ACC112 (cell line): ENCODE measurements around the gene SRGAP3.

Experiments
- H2AFZ ChIP-seq: fragments of 200-600 bp; sonication (generic); one replicate; pipeline ENCODE4 v1.6.0; 2017; ENCODE audit warnings: antibody characterized with exemption, low read length; ENCODE audit not compliant: unreplicated experiment
- H3K27ac ChIP-seq: fragments of 200-600 bp; sonication (generic); 2 replicates; pipeline ENCODE4 v1.5.1; 2014; ENCODE audit warnings: low read depth, mild to moderate bottlenecking, antibody characterized with exemption, low read length, moderate library complexity
- H3K27me3 ChIP-seq: fragments of 200-600 bp; sonication (generic); 2 replicates; pipeline ENCODE4 v1.6.1; 2014; ENCODE audit warnings: mild to moderate bottlenecking, antibody characterized with exemption, low read length, moderate library complexity, mixed read lengths; ENCODE audit not compliant: insufficient read depth
- H3K36me3 ChIP-seq: fragments of 200-600 bp; sonication (generic); 2 replicates; pipeline ENCODE4 v1.6.1; 2016; ENCODE audit warnings: mild to moderate bottlenecking, antibody characterized with exemption, low read length, moderate library complexity, mixed read lengths; ENCODE audit not compliant: insufficient read depth
- H3K4me1 ChIP-seq: fragments of 200-600 bp; sonication (generic); one replicate; pipeline ENCODE4 v1.6.1; 2016; ENCODE audit warnings: low read length, mixed read lengths; ENCODE audit not compliant: insufficient read depth, unreplicated experiment, control insufficient read depth
- H3K4me3 ChIP-seq: fragments of 200-600 bp; sonication (generic); 2 replicates; pipeline ENCODE4 v1.5.1; 2014; ENCODE audit warnings: mild to moderate bottlenecking, low read depth, low read length
- H3K79me2 ChIP-seq: fragments of 200-600 bp; sonication (generic); one replicate; pipeline ENCODE4 v1.6.0; 2016; ENCODE audit warnings: low read length; ENCODE audit not compliant: control insufficient read depth, unreplicated experiment, insufficient read depth

SRGAP3 gene

DNA sequence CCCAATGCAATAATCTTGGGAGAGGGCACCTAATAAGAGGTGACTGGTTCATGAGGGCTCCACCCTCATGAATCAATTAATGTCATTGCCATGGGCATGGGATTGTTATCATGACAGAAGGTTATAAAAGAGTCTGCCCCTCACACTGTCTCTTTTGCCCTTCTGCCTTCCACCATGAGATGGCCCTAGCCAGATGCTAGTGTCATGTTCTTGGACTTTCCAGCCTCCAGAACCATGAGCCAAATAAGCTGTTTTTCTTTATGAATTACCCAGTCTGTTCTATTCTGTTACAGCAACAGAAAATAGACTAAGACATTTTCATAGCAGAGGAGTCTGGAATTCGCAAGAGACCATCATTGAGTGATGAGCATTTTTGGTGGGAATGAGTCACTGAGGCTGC lies 270.2 kb downstream of the SRGAP3 start:
- H3K4me3 ChIP-seq, result no peak overlapping the region
- H3K27me3 ChIP-seq, result peaks cover 54% of the 10 kb centered on the region
- H3K79me2 ChIP-seq, result no peaks in the 10 kb centered on the region
- no peak overlapping the region for H2AFZ ChIP-seq
- H3K4me1 ChIP-seq, result no peaks in the 10 kb centered on the region
- H3K36me3 ChIP-seq, result no peaks in the 10 kb centered on the region
- H3K27ac ChIP-seq, result no peak overlapping the region

- Histone ChIP-seq H3K27me3 (peaks cover 54% of the 10 kb centered on the region), H2AFZ (no peak overlapping the region), H3K79me2 (no peaks in the 10 kb centered on the region), H3K27ac (no peak overlapping the region), H3K4me3 (no peak overlapping the region), H3K4me1 (no peaks in the 10 kb centered on the region), H3K36me3 (no peaks in the 10 kb centered on the region)
Measured at GRCh38 chr3:8978551-8978950, 270.9 kb downstream of the SRGAP3 start.

DNA sequence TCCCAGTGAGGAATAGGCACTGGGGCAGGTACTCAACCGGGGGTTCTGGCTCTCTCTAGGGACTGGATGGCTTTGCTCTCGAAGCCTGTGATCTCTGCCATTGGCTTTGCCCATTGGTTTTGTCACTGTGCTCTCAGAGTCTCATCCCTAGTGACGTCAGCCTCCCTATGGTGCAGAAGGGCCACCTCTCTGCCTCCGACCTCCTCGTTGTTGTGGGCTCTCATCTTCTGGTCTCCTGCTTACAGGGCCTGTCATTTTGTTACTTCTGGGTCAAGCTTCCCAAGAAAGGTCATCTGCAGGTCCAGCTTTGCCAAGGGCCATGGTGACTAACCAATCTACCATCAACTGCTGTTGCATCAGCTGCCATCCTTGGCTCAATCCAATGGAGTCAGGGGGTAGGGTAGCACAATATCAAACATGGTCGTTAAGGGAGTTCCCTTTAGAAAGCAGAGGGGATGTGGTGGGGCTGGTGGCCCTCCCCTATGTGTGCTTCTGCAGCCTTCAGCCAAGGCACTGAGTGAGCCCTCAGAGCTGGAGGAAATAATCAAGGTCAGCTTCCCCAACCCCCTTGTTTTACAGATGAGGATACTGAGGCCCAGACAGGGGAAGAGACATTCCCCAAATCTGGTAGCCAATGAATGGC lies 272.8 kb downstream of the SRGAP3 start:
- Histone ChIP-seq H3K4me3 (no peak overlapping the region), H3K27ac (no peak overlapping the region), H2AFZ (no peak overlapping the region), H3K27me3 (peaks cover 46% of the 10 kb centered on the region), H3K4me1 (no peaks in the 10 kb centered on the region), H3K36me3 (no peaks in the 10 kb centered on the region), H3K79me2 (no peaks in the 10 kb centered on the region)

DNA sequence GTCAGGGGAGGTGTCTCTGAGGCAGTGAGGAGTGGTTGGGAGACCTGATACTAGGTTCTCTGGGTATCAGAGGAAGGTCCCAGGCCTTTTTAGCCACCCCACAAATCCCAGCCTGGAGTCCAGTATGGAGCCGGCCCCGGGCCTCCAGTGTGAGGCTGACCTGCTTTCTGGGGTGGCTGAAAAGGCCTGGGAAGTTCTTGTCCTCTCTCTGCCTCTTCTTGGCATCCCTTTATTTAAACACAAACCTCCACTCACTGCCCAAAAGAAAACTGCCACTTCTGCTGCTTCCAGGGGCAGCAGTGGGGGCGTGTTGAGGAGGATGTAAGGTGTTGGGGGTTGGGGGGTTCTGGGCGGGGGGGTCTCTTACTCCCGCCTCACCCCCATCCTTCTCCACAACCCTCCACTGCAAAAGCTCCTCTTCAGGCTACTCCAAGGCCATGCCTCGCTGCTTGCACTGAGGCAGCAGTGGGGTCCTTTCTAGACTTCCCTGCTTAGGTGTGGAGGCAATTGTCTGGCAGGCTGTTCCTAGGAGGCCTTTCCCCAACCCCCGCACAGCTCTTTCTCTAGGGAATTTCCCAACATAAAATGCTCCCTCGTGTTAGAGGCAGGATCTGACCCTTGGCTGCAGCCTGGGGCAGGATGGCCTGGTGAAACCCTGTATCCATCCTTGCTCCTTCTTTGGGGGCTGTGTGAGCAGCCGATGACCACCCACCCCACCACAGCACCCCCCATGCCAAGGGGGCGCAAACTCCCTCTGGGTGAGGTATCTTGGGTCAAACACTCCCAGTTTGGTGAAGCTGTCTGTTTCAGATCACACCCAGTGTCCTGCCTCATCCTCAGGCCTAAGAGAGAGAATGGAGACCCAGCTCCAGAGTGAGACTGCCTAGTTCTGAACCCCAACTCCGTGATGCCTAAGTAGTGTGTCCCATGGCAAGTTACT lies 274.1 kb downstream of the SRGAP3 start:
- Histone ChIP-seq H3K4me3 (no peak overlapping the region), H2AFZ (no peak overlapping the region), H3K79me2 (no peaks in the 10 kb centered on the region), H3K27me3 (peaks cover 33% of the 10 kb centered on the region), H3K27ac (no peak overlapping the region), H3K36me3 (no peaks in the 10 kb centered on the region), H3K4me1 (no peaks in the 10 kb centered on the region)

DNA sequence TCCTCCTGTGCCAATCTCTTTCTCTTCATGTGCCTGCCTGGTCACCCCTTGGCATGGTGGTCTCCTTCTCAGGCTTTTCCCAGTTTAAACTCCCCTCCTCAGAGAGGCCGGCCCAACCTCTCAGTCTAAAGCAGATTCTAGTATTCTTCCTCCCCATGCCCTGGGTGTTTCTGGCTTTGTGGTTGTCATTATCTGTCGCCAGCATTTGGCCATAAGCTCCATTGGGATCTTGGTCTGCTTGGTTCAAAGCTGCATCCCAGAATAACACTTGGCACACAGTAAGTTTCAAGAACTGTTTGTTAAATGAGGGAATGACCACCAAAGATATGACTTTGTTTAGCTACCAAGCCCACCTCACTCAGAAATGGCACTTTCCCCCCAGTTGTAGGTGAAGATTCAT lies 275.0 kb downstream of the SRGAP3 start:
- no peaks in the 10 kb centered on the region for H3K4me1 ChIP-seq
- H3K27ac ChIP-seq, result no peak overlapping the region
- H3K79me2 ChIP-seq, result no peaks in the 10 kb centered on the region
- H2AFZ ChIP-seq, result no peak overlapping the region
- no peak overlapping the region for H3K4me3 ChIP-seq
- H3K36me3 ChIP-seq, result no peaks in the 10 kb centered on the region
- H3K27me3 ChIP-seq, result peaks cover 30% of the 10 kb centered on the region

DNA sequence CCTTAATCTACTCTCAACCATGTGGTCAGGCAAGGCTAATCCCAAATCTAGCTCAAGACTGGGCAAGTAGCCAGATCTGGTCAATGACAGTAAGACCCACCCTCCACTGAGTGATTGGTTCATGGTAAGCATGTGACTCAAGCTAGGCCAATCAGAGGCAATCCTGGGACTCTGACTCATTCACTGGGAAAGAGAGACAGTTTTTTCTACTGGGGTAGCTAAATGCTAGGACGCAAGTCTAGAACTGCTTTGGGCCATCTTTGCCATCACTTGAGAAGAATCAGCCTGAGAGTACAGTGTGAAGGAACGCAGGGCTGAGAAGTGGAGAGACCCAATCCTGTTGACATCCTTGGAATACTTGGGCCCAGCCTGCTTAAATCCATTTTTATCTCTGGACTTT lies 276.8 kb downstream of the SRGAP3 start:
- no peaks in the 10 kb centered on the region for H3K79me2 ChIP-seq
- H3K27ac ChIP-seq, result no peak overlapping the region
- no peak overlapping the region for H2AFZ ChIP-seq
- no peak overlapping the region for H3K4me3 ChIP-seq
- H3K27me3 ChIP-seq, result peaks cover 25% of the 10 kb centered on the region
- H3K4me1 ChIP-seq, result no peaks in the 10 kb centered on the region
- H3K36me3 ChIP-seq, result no peaks in the 10 kb centered on the region

- Histone ChIP-seq H3K79me2 (no peaks in the 10 kb centered on the region), H3K4me3 (no peak overlapping the region), H3K27me3 (peaks cover 19% of the 10 kb centered on the region), H3K4me1 (no peaks in the 10 kb centered on the region), H3K36me3 (no peaks in the 10 kb centered on the region), H2AFZ (no peak overlapping the region), H3K27ac (no peak overlapping the region)
Measured at GRCh38 chr3:8970971-8971589, 278.4 kb downstream of the SRGAP3 start.

- Histone ChIP-seq H3K36me3 (no peaks in the 10 kb centered on the region), H3K4me3 (no peak overlapping the region), H3K27ac (no peak overlapping the region), H2AFZ (no peak overlapping the region), H3K4me1 (peaks cover 13% of the 10 kb centered on the region), H3K27me3 (peaks cover 19% of the 10 kb centered on the region), H3K79me2 (no peaks in the 10 kb centered on the region)
Measured at GRCh38 chr3:8969241-8969640, 280.2 kb downstream of the SRGAP3 start.

DNA sequence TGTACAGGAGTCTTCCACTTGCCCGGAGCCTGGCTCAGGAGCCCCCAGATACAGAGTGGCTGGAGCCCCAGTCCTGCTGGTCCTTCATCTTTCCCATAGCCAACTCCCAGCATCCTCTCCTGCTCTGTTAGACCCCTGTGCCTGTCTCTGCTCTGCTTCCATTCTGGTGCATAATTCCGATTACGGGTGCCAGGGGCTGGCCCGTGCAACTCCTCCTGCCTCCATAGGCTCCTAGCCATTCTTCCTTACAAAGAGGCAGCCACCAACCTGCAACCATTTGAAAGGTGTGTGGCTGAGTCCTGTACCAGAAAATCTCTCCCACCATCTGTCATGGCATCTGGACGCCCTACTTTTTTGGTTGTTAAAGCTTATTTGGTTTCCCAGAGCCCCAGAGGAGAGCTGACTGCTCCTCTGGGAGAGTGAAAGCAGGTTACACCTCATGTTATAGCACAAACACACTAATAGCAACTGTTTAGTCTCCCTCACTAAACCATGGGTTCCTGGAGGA lies 281.0 kb downstream of the SRGAP3 start:
- Histone ChIP-seq H3K79me2 (no peaks in the 10 kb centered on the region), H3K27ac (no peak overlapping the region), H3K36me3 (no peaks in the 10 kb centered on the region), H3K4me1 (peaks cover 17% of the 10 kb centered on the region), H3K4me3 (no peak overlapping the region), H2AFZ (no peak overlapping the region), H3K27me3 (peaks cover 19% of the 10 kb centered on the region)

- no peak overlapping the region for H2AFZ ChIP-seq
- H3K36me3 ChIP-seq, result no peaks in the 10 kb centered on the region
- H3K27ac ChIP-seq, result no peak overlapping the region
- no peak overlapping the region for H3K4me3 ChIP-seq
- H3K4me1 ChIP-seq, result peaks cover 17% of the 10 kb centered on the region
- H3K79me2 ChIP-seq, result peaks cover 7% of the 10 kb centered on the region
- peaks cover 19% of the 10 kb centered on the region for H3K27me3 ChIP-seq
Measured at GRCh38 chr3:8967553-8967952, 281.9 kb downstream of the SRGAP3 start.
